WTC11 (cell line): ENCODE results near the gene BRD4. TPM values are rescaled to one million over a fixed set of nuclear protein-coding genes. Genes with fewer than 3 reads are reported as not detected.

ENCODE experiments used
- ATF1 ChIP-seq: sonication (generic); formaldehyde crosslinking; IDR thresholded peaks from 2 replicates; pipeline ENCODE4 v1.8.1; 2023; ENCODE audit warnings: mild to moderate bottlenecking, moderate library complexity, missing genetic modification reagents
- ATF6 ChIP-seq: sonication (generic); formaldehyde crosslinking; IDR thresholded peaks from 2 replicates; pipeline ENCODE4 v1.8.1; 2023; ENCODE audit warnings: mild to moderate bottlenecking, missing genetic modification reagents
- CBFB ChIP-seq: sonication (generic); formaldehyde crosslinking; IDR thresholded peaks from 2 replicates; pipeline ENCODE4 v1.8.1; 2022; ENCODE audit warnings: mild to moderate bottlenecking, low read depth, missing genetic modification reagents
- ELF4 ChIP-seq: sonication (generic); formaldehyde crosslinking; IDR thresholded peaks from 2 replicates; pipeline ENCODE4 v1.8.1; 2022; ENCODE audit warnings: low read depth, mild to moderate bottlenecking, moderate library complexity, missing genetic modification reagents
- FOXJ3 ChIP-seq: sonication (generic); formaldehyde crosslinking; IDR thresholded peaks from 2 replicates; pipeline ENCODE4 v1.9.0; 2021; ENCODE audit warnings: missing genetic modification reagents, mild to moderate bottlenecking, borderline replicate concordance
- GABPB1 ChIP-seq: sonication (generic); formaldehyde crosslinking; IDR thresholded peaks from 2 replicates; pipeline ENCODE4 v1.8.1; 2023; ENCODE audit warnings: mild to moderate bottlenecking, missing genetic modification reagents
- GRHL2 ChIP-seq: fragments of 250-450 bp; sonication (Bioruptor Pico); IDR thresholded peaks from 2 replicates; pipeline ENCODE4 v1.8.0; 2022; ENCODE audit warnings: mild to moderate bottlenecking, moderate library complexity; ENCODE audit not compliant: insufficient replicate concordance, severe bottlenecking
- JAZF1 ChIP-seq: fragments of 250-450 bp; sonication (Bioruptor Pico); IDR thresholded peaks from 2 replicates; pipeline ENCODE4 v1.9.0; 2021; ENCODE audit warnings: moderate library complexity, mild to moderate bottlenecking, inconsistent platforms
- JUN ChIP-seq: sonication (generic); formaldehyde crosslinking; IDR thresholded peaks from 2 replicates; pipeline ENCODE4 v1.8.0; 2023; ENCODE audit warnings: mild to moderate bottlenecking, missing genetic modification reagents
- NFATC4 ChIP-seq: fragments of 250-450 bp; sonication (Bioruptor Pico); IDR thresholded peaks from 2 replicates; pipeline ENCODE4 v1.9.0; 2021; ENCODE audit warnings: mild to moderate bottlenecking
- PREB ChIP-seq: sonication (generic); formaldehyde crosslinking; IDR thresholded peaks from 2 replicates; pipeline ENCODE4 v1.8.1; 2022; ENCODE audit warnings: mild to moderate bottlenecking, missing genetic modification reagents, moderate library complexity, borderline replicate concordance
- PRRX2 ChIP-seq: fragments of 250-450 bp; sonication (Bioruptor Pico); IDR thresholded peaks from 2 replicates; pipeline ENCODE4 v1.8.0; 2021; ENCODE audit warnings: mild to moderate bottlenecking
- RELA ChIP-seq: sonication (generic); formaldehyde crosslinking; IDR thresholded peaks from 2 replicates; pipeline ENCODE4 v1.8.1; 2022; ENCODE audit warnings: missing genetic modification reagents, mild to moderate bottlenecking, borderline replicate concordance
- SMAD4 ChIP-seq: sonication (generic); formaldehyde crosslinking; IDR thresholded peaks from 2 replicates; pipeline ENCODE4 v1.8.0; 2022; ENCODE audit warnings: mild to moderate bottlenecking, missing genetic modification reagents
- TEAD4 ChIP-seq: sonication (generic); formaldehyde crosslinking; IDR thresholded peaks from 2 replicates; pipeline ENCODE4 v1.8.0; 2022; ENCODE audit warnings: mild to moderate bottlenecking, missing genetic modification reagents
- USF1 ChIP-seq: sonication (generic); formaldehyde crosslinking; IDR thresholded peaks from 2 replicates; pipeline ENCODE4 v1.8.0; 2022; ENCODE audit warnings: mild to moderate bottlenecking, missing genetic modification reagents
- ZBTB21 ChIP-seq: sonication (generic); formaldehyde crosslinking; IDR thresholded peaks from 2 replicates; pipeline ENCODE4 v1.8.1; 2023; ENCODE audit warnings: mild to moderate bottlenecking, missing genetic modification reagents, borderline replicate concordance
- ZNF317 ChIP-seq: sonication (generic); formaldehyde crosslinking; IDR thresholded peaks from 2 replicates; pipeline ENCODE4 v1.8.1; 2023; ENCODE audit warnings: low read depth, mild to moderate bottlenecking, moderate library complexity, missing genetic modification reagents, borderline replicate concordance
- ZNF396 ChIP-seq: fragments of 250-450 bp; sonication (Bioruptor Pico); IDR thresholded peaks from 2 replicates; pipeline ENCODE4 v1.8.0; 2021; ENCODE audit warnings: mild to moderate bottlenecking, moderate library complexity, borderline replicate concordance
- ZNF416 ChIP-seq: fragments of 250-450 bp; sonication (Bioruptor Pico); IDR thresholded peaks from 2 replicates; pipeline ENCODE4 v1.9.0; 2021; ENCODE audit warnings: mild to moderate bottlenecking, inconsistent platforms
- total RNA-seq: library from RNA; stranded (reverse); gene quantifications from 3 replicates; pipeline ENCODE4 v1.2.3, GENCODE V29; 2021
- TF ChIP-seq, protein P1 (sequence below): sonication (generic); formaldehyde crosslinking; IDR thresholded peaks from 2 replicates; pipeline ENCODE4 v1.8.1; 2022; ENCODE audit warnings: low read depth, mild to moderate bottlenecking, moderate library complexity, missing genetic modification reagents, borderline replicate concordance
- TF ChIP-seq, protein P2 (sequence below): fragments of 250-450 bp; sonication (Bioruptor Pico); IDR thresholded peaks from 2 replicates; pipeline ENCODE4 v1.9.0; 2021; ENCODE audit warnings: mild to moderate bottlenecking
- TF ChIP-seq, protein P3 (sequence below): sonication (generic); formaldehyde crosslinking; conservative IDR thresholded peaks from 2 replicates; pipeline ENCODE4 v1.8.1; 2022; ENCODE audit warnings: mild to moderate bottlenecking, missing genetic modification reagents
- TF ChIP-seq, protein P4 (sequence below): sonication (generic); formaldehyde crosslinking; IDR thresholded peaks from 2 replicates; pipeline ENCODE4 v1.8.1; 2022; ENCODE audit warnings: low read depth, missing genetic modification reagents, borderline replicate concordance
- TF ChIP-seq, protein P5 (sequence below): sonication (generic); formaldehyde crosslinking; IDR thresholded peaks from 2 replicates; pipeline ENCODE4 v1.8.1; 2023; ENCODE audit warnings: mild to moderate bottlenecking, missing genetic modification reagents

Gene BRD4
- total RNA-seq, 1 experiment from 2014 or later, result 128 TPM

DNA sequence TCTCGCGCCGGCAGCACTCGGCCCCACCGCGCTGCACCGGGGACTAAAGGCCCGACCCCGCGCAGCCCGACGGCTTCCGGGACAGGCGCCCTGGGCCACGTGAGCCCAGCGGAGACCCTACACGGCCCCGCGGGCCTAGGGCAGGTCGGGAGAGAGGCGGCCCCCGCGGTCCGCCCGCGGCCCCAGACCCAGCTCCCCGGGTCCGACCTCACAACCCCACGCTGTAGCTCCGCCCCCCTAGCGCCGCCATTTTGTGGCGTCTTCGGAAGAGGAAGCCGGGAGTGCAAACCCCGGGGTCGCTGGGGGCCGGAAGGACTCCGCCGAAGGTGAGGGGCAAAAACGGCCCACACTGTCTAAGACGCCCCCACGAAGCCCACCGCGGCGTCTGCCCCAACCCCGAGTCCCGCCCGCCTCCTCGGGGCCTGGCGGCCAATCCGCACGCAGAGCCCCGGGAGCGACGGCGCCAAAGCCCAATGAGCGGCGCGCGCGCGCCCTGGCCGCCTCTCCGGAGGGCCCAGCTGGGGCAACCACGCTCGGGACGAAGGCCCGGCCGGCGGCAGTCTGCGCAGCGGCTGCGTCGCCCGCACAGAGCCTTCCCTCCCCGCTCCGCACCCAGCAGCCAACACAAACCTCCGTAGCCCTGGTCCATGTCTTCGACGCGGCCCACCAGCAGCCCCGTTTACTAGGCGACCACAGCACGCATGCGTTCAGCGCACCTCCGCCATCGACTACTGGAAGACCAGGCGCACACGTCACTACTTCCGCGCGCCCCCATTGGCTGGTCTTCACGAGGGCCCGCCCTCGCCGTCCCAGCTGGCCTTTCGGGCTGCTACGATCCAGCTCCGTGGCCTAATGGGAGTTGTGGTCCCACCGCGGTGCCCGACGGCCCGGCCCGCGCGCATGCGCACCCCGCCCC lies 47.0 kb upstream of the BRD4 start, which contains the start of gene AKAP8 (continued):
- TF ChIP-seq SMAD4, result no peak
- no peak for TF ChIP-seq JAZF1 (CRISPR knock-in tag)
- TF ChIP-seq, protein P1, sequence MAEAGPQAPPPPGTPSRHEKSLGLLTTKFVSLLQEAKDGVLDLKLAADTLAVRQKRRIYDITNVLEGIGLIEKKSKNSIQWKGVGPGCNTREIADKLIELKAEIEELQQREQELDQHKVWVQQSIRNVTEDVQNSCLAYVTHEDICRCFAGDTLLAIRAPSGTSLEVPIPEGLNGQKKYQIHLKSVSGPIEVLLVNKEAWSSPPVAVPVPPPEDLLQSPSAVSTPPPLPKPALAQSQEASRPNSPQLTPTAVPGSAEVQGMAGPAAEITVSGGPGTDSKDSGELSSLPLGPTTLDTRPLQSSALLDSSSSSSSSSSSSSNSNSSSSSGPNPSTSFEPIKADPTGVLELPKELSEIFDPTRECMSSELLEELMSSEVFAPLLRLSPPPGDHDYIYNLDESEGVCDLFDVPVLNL (CRISPR knock-in tag), result peak; percentile 21; the same call in 1 of the 2 replicates
- TF ChIP-seq GRHL2 (CRISPR knock-in tag), result no peak
- no peak for TF ChIP-seq CBFB (CRISPR knock-in tag)
- no peak for TF ChIP-seq PREB (CRISPR knock-in tag)
- no peak for TF ChIP-seq ATF6 (CRISPR knock-in tag)
- peak; percentile 11; the same call in 1 of the 2 replicates for TF ChIP-seq ZNF317 (CRISPR knock-in tag)
- TF ChIP-seq PRRX2 (CRISPR knock-in tag), result peak; percentile 84
- no peak for TF ChIP-seq ZBTB21
- peak; percentile 93 for TF ChIP-seq ZNF416 (CRISPR knock-in tag)
- TF ChIP-seq, protein P2, sequence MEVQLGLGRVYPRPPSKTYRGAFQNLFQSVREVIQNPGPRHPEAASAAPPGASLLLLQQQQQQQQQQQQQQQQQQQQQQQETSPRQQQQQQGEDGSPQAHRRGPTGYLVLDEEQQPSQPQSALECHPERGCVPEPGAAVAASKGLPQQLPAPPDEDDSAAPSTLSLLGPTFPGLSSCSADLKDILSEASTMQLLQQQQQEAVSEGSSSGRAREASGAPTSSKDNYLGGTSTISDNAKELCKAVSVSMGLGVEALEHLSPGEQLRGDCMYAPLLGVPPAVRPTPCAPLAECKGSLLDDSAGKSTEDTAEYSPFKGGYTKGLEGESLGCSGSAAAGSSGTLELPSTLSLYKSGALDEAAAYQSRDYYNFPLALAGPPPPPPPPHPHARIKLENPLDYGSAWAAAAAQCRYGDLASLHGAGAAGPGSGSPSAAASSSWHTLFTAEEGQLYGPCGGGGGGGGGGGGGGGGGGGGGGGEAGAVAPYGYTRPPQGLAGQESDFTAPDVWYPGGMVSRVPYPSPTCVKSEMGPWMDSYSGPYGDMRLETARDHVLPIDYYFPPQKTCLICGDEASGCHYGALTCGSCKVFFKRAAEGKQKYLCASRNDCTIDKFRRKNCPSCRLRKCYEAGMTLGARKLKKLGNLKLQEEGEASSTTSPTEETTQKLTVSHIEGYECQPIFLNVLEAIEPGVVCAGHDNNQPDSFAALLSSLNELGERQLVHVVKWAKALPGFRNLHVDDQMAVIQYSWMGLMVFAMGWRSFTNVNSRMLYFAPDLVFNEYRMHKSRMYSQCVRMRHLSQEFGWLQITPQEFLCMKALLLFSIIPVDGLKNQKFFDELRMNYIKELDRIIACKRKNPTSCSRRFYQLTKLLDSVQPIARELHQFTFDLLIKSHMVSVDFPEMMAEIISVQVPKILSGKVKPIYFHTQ, result peak; percentile 90; the same call in 1 of the 2 replicates
- 0 out of 2 replicates have a peak, but pooled peaks have one; percentile 62 for TF ChIP-seq TEAD4
- TF ChIP-seq, protein P3, sequence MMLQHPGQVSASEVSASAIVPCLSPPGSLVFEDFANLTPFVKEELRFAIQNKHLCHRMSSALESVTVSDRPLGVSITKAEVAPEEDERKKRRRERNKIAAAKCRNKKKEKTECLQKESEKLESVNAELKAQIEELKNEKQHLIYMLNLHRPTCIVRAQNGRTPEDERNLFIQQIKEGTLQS, result no peak
- TF ChIP-seq NFATC4, result peak; percentile 91
- peak; percentile 74; the same call in 1 of the 2 replicates for TF ChIP-seq ATF1 (CRISPR knock-in tag)
- no peak for TF ChIP-seq ZNF396 (CRISPR knock-in tag)
- peak; percentile 28; the same call in 1 of the 2 replicates for TF ChIP-seq GABPB1 (CRISPR knock-in tag)
- TF ChIP-seq ELF4, result no peak
- TF ChIP-seq USF1 (CRISPR knock-in tag), result no peak
- no peak for TF ChIP-seq RELA
- TF ChIP-seq FOXJ3 (CRISPR knock-in tag), result no peak
- TF ChIP-seq JUN (CRISPR knock-in tag), result no peak; the same call in 1 of the 2 replicates
- TF ChIP-seq, protein P4, sequence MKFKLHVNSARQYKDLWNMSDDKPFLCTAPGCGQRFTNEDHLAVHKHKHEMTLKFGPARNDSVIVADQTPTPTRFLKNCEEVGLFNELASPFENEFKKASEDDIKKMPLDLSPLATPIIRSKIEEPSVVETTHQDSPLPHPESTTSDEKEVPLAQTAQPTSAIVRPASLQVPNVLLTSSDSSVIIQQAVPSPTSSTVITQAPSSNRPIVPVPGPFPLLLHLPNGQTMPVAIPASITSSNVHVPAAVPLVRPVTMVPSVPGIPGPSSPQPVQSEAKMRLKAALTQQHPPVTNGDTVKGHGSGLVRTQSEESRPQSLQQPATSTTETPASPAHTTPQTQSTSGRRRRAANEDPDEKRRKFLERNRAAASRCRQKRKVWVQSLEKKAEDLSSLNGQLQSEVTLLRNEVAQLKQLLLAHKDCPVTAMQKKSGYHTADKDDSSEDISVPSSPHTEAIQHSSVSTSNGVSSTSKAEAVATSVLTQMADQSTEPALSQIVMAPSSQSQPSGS (CRISPR knock-in tag), result no peak
- TF ChIP-seq, protein P5, sequence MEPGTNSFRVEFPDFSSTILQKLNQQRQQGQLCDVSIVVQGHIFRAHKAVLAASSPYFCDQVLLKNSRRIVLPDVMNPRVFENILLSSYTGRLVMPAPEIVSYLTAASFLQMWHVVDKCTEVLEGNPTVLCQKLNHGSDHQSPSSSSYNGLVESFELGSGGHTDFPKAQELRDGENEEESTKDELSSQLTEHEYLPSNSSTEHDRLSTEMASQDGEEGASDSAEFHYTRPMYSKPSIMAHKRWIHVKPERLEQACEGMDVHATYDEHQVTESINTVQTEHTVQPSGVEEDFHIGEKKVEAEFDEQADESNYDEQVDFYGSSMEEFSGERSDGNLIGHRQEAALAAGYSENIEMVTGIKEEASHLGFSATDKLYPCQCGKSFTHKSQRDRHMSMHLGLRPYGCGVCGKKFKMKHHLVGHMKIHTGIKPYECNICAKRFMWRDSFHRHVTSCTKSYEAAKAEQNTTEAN (CRISPR knock-in tag), result no peak
